OCI-LY1 (cell line): ENCODE results near the gene ASTL.

Experiments used
- H2AFZ ChIP-seq: fragments of 200-600 bp; sonication (generic), shearing (Covaris generic); 2 replicates; pipeline ENCODE4 v1.6.0; 2014; ENCODE audit warnings: antibody characterized with exemption, mild to moderate bottlenecking, low read length
- H3F3A ChIP-seq: fragments of 200-600 bp; sonication (generic), shearing (Covaris generic); 2 replicates; pipeline ENCODE4 v1.6.0; 2014; ENCODE audit warnings: mild to moderate bottlenecking, antibody characterized with exemption, low read length, moderate library complexity; ENCODE audit not compliant: insufficient read depth
- H3K27ac ChIP-seq: fragments of 200-600 bp; sonication (generic); 2 replicates; pipeline ENCODE4 v1.5.1; 2014; ENCODE audit warnings: low read length, mixed run types, mild to moderate bottlenecking, low read depth; ENCODE audit not compliant: poor library complexity, severe bottlenecking
- H3K27me3 ChIP-seq: fragments of 200-600 bp; sonication (generic); 2 replicates; pipeline ENCODE4 v1.6.0; 2014; ENCODE audit warnings: antibody characterized with exemption, mild to moderate bottlenecking, low read length, moderate library complexity; ENCODE audit not compliant: insufficient read depth
- H3K36me3 ChIP-seq: fragments of 200-600 bp; sonication (generic); 2 replicates; pipeline ENCODE4 v1.6.1; 2014; ENCODE audit warnings: mild to moderate bottlenecking, antibody characterized with exemption, low read length, moderate library complexity, mixed read lengths; ENCODE audit not compliant: insufficient read depth
- H3K4me1 ChIP-seq: fragments of 200-600 bp; sonication (generic); 2 replicates; pipeline ENCODE4 v1.5.1; 2014; ENCODE audit warnings: mild to moderate bottlenecking, low read length, moderate library complexity; ENCODE audit not compliant: insufficient read depth, severe bottlenecking
- H3K4me2 ChIP-seq: fragments of 200-600 bp; sonication (generic), shearing (Covaris generic); 2 replicates; pipeline ENCODE4 v1.6.1; 2014; ENCODE audit warnings: low read length
- H3K4me3 ChIP-seq: fragments of 200-600 bp; sonication (generic); 2 replicates; pipeline ENCODE4 v1.5.1; 2014; ENCODE audit warnings: low read length, low read depth, mild to moderate bottlenecking, mixed read lengths; ENCODE audit not compliant: poor library complexity, severe bottlenecking
- H3K79me2 ChIP-seq: fragments of 200-600 bp; shearing (Covaris generic); 2 replicates; pipeline ENCODE4 v1.6.1; 2016; ENCODE audit warnings: mixed run types, low read length, mixed read lengths; ENCODE audit not compliant: insufficient read depth
- H3K9ac ChIP-seq: fragments of 200-600 bp; sonication (generic), shearing (Covaris generic); 2 replicates; pipeline ENCODE4 v1.6.1; 2014; ENCODE audit warnings: mild to moderate bottlenecking, low read length, mixed read lengths
- H3K9me2 ChIP-seq: fragments of 200-600 bp; sonication (generic), shearing (Covaris generic); 2 replicates; pipeline ENCODE4 v1.6.1; 2014; ENCODE audit warnings: low read depth, mild to moderate bottlenecking, low read length, mixed read lengths
- H3K9me3 ChIP-seq: fragments of 200-600 bp; shearing (Covaris generic); 2 replicates; pipeline ENCODE4 v1.6.1; 2014; ENCODE audit warnings: low read length, mixed read lengths
- H4K20me1 ChIP-seq: fragments of 200-600 bp; sonication (generic), shearing (Covaris generic); 2 replicates; pipeline ENCODE4 v1.6.0; 2016; ENCODE audit warnings: mild to moderate bottlenecking, low read length; ENCODE audit not compliant: insufficient read depth
- CTCF ChIP-seq: fragments of 200-600 bp; sonication (generic), shearing (Covaris generic); IDR thresholded peaks from 2 replicates; pipeline ENCODE4 v1.5.1; 2017; ENCODE audit warnings: mild to moderate bottlenecking, antibody characterized with exemption, low read length, moderate library complexity, mixed read lengths
- EZH2 ChIP-seq: fragments of 200-600 bp; sonication (generic), shearing (Covaris generic); IDR thresholded peaks from 2 replicates; pipeline ENCODE4 v1.8.0; 2017; ENCODE audit warnings: borderline replicate concordance, mixed run types, mild to moderate bottlenecking, antibody characterized with exemption, low read length, moderate library complexity, mixed read lengths

The ASTL gene

GRCh38 chr2:96152304-96153161 is 14.2 kb upstream of the ASTL start:
- Histone ChIP-seq H3K27ac (no peak overlapping the region), H3K9ac (no peak overlapping the region), H2AFZ (no peak overlapping the region), H3F3A (no peaks in the 10 kb centered on the region), H3K36me3 (no peaks in the 10 kb centered on the region), H3K79me2 (no peaks in the 10 kb centered on the region), H3K9me3 (no peaks in the 10 kb centered on the region), H3K4me1 (peaks cover 20% of the 10 kb centered on the region), H3K4me3 (no peak overlapping the region), H3K27me3 (no peaks in the 10 kb centered on the region), H3K4me2 (no peak overlapping the region), H3K9me2 (no peaks in the 10 kb centered on the region), H4K20me1 (no peaks in the 10 kb centered on the region)
- no peak for TF ChIP-seq CTCF
- no peak for TF ChIP-seq EZH2

GRCh38 chr2:96151595-96152303 is 13.4 kb upstream of the ASTL start:
- no peak overlapping the region for H3K4me3 ChIP-seq
- TF ChIP-seq EZH2: no peak
- no peak for TF ChIP-seq CTCF
- no peak overlapping the region for H3K4me2 ChIP-seq
- peaks cover 27% of the 10 kb centered on the region for H3K4me1 ChIP-seq
- H2AFZ ChIP-seq: no peak overlapping the region
- no peaks in the 10 kb centered on the region for H3K79me2 ChIP-seq
- H3K36me3 ChIP-seq: no peaks in the 10 kb centered on the region
- H3K27ac ChIP-seq: no peak overlapping the region
- no peaks in the 10 kb centered on the region for H4K20me1 ChIP-seq
- H3K9me3 ChIP-seq: no peaks in the 10 kb centered on the region
- no peak overlapping the region for H3K9ac ChIP-seq
- H3K27me3 ChIP-seq: no peaks in the 10 kb centered on the region
- H3F3A ChIP-seq: no peaks in the 10 kb centered on the region
- no peaks in the 10 kb centered on the region for H3K9me2 ChIP-seq

- Histone ChIP-seq H3K4me1 (peaks cover 35% of the 10 kb centered on the region), H3K4me3 (no peak overlapping the region), H3K27ac (no peak overlapping the region), H3K79me2 (no peaks in the 10 kb centered on the region), H4K20me1 (no peaks in the 10 kb centered on the region), H3K36me3 (no peaks in the 10 kb centered on the region), H3K9me3 (no peaks in the 10 kb centered on the region), H3K9me2 (no peaks in the 10 kb centered on the region), H2AFZ (no peak overlapping the region), H3K27me3 (no peaks in the 10 kb centered on the region), H3K4me2 (no peak overlapping the region), H3F3A (no peaks in the 10 kb centered on the region), H3K9ac (no peak overlapping the region)
- TF ChIP-seq EZH2: no peak
- no peak for TF ChIP-seq CTCF
Measured at GRCh38 chr2:96150791-96151594, 12.7 kb upstream of the ASTL start.
